Right cardiac atrium (tissue), 5 donors: ENCODE measurements around the gene LARP6. TPM values are rescaled to one million over a fixed set of nuclear protein-coding genes. Genes with fewer than 3 reads are reported as not detected.

Experiments
- ATAC-seq, 2 donors: fragments of 200-7000 bp; cut with Tn5 transposase; one replicate each; pipeline versions ENCODE4 v1.8.0 to v1.9.1; 2020; ENCODE audit warnings: moderate library complexity in 2 of 2, mild to moderate bottlenecking in 1 of 2
- DNase-seq, 3 donors: peaks; one replicate each; pipeline ENCODE4 v3.0.0-alpha.2; 2020
- H3K27ac ChIP-seq: one replicate; pipeline ENCODE4 v1.5.1; 2013; ENCODE audit warnings: mild to moderate bottlenecking, low read length, control low read depth, moderate library complexity
- H3K27me3 ChIP-seq: one replicate; pipeline ENCODE4 v1.6.1; 2013; ENCODE audit not compliant: control insufficient read depth, insufficient read depth
- H3K4me1 ChIP-seq: one replicate; pipeline ENCODE4 v1.6.1; 2013; ENCODE audit warnings: low read length; ENCODE audit not compliant: control insufficient read depth, insufficient read depth
- H3K4me3 ChIP-seq: one replicate; pipeline ENCODE4 v1.5.1; 2013; ENCODE audit warnings: low read length, control low read depth
- H3K9me3 ChIP-seq: one replicate; pipeline ENCODE4 v1.6.1; 2013; ENCODE audit warnings: low read length; ENCODE audit not compliant: control insufficient read depth
- WGBS: extraction: QIAGEN DNeasy Blood & Tissue Kit; methylation state at CpG from one replicate; pipeline ENCODE4 v1.1.7; 2013; 5-methylcytosine and 5-hydroxymethylcytosine counted together
- intact Hi-C, 4 donors: fragments of 100-400 bp; cut with DNase I; formaldehyde crosslinking; loops; one replicate each; pipeline versions ENCODE4 v1.11.0 to v1.14.0; 2022 to 2023
- polyA plus RNA-seq: library from polyadenylated mRNA; stranded (reverse); fragments of 200-250 nt; gene quantifications from one replicate; pipeline ENCODE4 v1.2.3, GENCODE V29; 2013
- total RNA-seq, 4 donors: library from RNA; stranded (reverse); fragmentation: NEBNext Ultra II Directional; extraction: Animal tissue kit (Norgen Biotek cat#: 25700); gene quantifications; one replicate each; pipeline ENCODE4 v1.2.1, GENCODE V29; 2021
- donor health status: healthy with polysubstance abuse.
- donor health status: DM: no; HTN: yes; CAD: no.
- donor health status: DM: no; HTN: no; CAD: no.
- donor health status: DM: no; HTN: yes; CAD: no; lungs with severe emphysema.
- donor health status: DM: yes; HTN: yes; CAD: no.

The LARP6 gene
- total and polyA plus RNA-seq, 5 donors = 32.3 to 44.0 (median 35.6) TPM

DNA sequence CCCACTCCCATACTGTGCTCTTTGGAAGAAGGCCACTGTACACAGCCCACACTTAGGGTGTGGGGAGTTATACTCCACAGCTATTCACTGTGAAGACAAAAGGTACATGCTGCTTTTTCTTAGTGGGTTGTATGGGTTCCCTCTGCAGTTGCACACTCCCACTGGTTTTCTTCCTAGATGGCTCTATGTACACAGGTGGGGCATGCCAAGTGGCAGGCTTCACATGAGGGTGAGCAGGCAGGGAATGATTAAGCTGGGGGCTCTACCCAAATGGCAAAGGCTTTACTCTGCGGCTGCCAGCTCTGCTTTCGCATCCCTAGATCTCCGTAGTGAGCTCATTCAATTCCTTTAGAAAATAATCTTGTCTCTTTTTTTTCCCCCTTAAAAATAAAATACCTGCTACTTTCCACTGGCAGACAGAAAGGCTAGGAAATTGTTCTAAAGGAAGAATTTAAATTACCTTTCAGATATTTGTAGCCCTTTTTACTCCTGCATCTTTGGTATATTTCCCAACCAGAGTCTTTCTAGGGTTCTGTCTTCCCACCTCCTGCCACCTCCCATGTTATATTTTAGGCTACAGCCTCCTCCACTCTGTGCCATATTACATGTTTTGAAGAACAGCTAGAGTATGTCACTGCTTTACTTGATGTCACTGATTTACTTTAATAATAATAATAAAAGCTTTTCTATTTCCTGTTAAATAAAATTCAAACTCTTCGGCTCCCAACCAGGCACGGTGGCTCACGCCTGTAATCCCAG, 8.2 kb downstream of the LARP6 start:
- ATAC-seq = no peak
- DNase-seq = no peak
- H3K4me1 ChIP-seq = peaks cover 2% of the 10 kb centered on the region
- H3K4me3 ChIP-seq = no peak overlapping the region
- no peak overlapping the region for H3K27ac ChIP-seq
- H3K27me3 ChIP-seq = no peaks in the 10 kb centered on the region
- 94% methylated on average over 6 of the region's 6 CpGs for WGBS
- no peaks in the 10 kb centered on the region for H3K9me3 ChIP-seq
- intact Hi-C loops = no loop called here

DNA sequence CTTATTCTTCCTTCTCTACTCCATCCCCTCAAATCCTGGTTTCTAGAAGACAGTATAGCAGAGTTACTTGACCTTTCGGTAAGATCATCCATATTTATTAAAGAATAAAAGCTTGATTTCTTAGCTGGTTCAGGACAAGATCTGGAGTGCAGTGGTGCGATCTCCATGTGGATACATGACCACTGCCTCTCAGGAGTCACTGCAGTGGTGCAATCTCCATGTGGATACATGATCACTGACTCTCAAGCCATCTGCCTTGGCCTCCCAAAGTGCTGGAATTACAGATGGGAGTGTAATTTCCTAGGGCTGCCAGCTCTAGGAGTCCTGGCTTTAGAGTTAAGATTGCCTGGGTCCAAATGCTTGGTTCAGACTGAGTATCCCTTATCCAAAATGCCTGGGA, 16.5 kb downstream of the LARP6 start:
- ATAC-seq = no peak

DNA sequence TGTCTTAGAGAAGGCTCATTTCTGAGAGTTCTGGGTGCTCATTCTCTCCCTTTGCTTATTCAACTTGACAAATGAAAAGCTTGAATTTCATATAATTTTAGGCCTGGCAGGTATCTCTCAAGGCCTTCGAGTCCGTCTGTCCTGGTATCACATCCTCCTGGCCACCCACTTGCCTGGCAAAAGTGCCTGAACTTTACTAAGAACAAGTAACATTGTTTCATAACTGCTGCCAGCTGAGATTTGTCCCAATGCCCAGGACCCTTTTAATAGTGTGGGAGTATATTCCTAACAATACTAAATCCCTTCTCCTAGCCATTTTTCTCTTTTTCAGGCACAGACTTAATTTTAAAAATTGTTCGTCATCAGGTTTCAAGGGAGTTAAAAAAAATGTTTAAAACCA, 18.1 kb downstream of the LARP6 start:
- peak overlapping the region; percentile 86 for H3K27ac ChIP-seq
- no peak overlapping the region for H3K4me3 ChIP-seq
- ATAC-seq (peak; percentile 13 to 33), DNase-seq (peak in 1 of 3 donors; percentile 81)
- H3K27me3 ChIP-seq = no peaks in the 10 kb centered on the region
- peaks cover 8% of the 10 kb centered on the region for H3K4me1 ChIP-seq
- 63% methylated on average over 3 of the region's 3 CpGs for WGBS
- no peaks in the 10 kb centered on the region for H3K9me3 ChIP-seq
- intact Hi-C loops = no loop called here

More for the DNA sequence above, 16.5 kb downstream of the LARP6 start:
- H3K27me3 ChIP-seq = no peaks in the 10 kb centered on the region
- intact Hi-C loops = no loop called here
- H3K27ac ChIP-seq = no peak overlapping the region
- DNase-seq = no peak
- H3K4me1 ChIP-seq = peaks cover 8% of the 10 kb centered on the region
- H3K9me3 ChIP-seq = no peaks in the 10 kb centered on the region
- WGBS = 98% methylated on average over 2 of the region's 2 CpGs
- H3K4me3 ChIP-seq = no peak overlapping the region

DNA sequence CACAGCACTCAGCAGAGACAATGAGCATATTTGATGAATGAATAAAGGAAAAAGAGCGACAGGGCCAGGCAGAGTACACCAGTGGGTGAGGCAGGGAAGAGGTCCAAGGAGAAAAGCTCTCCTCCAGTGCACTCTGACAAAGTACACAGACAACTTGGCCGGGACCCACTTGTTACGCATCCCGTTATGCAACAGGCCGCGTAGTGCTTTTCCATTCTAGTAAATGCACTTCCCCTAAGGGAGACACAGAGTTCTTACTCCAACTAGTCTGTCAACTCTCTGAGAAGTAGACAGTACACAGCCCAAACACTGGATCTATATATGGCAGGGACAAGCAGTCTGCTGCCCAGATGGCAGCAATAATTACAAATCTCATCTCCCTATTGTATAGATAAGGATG, 18.5 kb downstream of the LARP6 start:
- H3K27ac ChIP-seq = peak overlapping the region; percentile 86
- intact Hi-C loops = no loop called here
- no peak overlapping the region for H3K4me3 ChIP-seq
- H3K27me3 ChIP-seq = no peaks in the 10 kb centered on the region
- ATAC-seq = peak; percentile 89 to 93
- DNase-seq = peak; percentile 89 to 97 (median 90)
- no peaks in the 10 kb centered on the region for H3K9me3 ChIP-seq
- peaks cover 8% of the 10 kb centered on the region for H3K4me1 ChIP-seq
- 69% methylated on average over 6 of the region's 6 CpGs for WGBS

DNA sequence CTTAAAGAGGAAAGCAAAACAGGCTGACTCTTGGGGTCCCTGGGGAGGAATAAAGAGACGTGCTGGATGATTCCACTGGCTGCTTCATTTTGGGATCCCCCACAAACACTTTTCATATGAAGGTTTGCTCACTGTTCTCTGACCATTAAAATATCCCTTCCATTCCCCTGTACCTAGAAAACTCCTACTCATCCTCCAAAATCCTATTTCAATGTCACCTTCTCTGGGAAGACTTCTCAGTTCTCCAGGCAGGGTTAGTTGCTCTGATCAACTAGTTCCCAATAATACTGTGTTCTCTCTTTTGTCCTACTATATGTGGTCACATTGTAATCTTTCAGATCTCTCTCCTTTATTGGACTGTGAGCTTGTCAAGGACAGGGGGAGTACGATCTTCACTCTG, 19.0 kb downstream of the LARP6 start:
- DNase-seq (no peak), ATAC-seq (no peak)
- 75% methylated on average over 2 of the region's 2 CpGs for WGBS
- Histone ChIP-seq H3K4me1 (peaks cover 8% of the 10 kb centered on the region), H3K4me3 (no peak overlapping the region), H3K27ac (no peak overlapping the region), H3K27me3 (no peaks in the 10 kb centered on the region), H3K9me3 (no peaks in the 10 kb centered on the region)
- intact Hi-C loops = no loop called here

DNA sequence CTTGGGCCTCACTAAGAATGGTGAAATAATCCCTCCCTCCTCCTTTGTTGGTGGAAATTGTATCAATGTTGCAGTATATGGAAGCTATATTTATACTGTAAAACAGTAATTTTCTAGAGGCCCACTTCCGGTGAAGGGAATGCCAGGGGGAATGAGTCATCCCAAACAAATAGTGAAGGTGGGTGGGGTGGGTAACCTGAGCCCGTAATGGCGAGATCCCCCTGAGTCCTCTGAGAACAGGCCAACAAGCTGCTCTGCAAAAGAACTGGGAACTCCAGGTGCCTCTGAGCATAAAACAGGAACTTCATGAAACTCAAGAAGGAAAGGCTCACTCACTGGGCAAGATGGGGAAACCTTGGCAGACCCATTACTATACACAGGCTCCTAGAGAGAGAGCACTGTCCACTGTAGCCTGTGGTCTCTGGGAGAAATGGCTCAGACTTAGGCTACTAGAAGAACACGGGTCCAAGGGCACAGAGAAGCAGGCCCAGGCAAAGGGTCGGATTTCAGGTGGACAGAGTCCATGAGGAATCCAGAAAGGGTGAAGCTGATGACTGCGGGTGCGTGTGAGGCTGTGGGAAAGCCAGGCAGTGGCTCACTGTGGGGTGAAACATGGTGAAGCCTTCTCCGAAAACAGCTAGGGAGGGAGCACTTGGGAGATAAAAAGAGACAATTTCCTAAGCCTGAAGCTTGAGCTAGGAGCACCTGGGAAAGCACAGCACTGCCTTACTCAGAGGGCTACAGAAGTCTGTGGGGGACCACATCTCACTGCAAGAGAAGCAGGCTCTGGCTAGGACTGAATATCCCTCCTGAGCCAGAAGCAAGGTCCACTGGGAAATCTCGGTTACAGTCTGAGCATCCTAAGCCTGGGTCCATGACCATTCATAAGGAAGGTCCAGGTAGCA, 19.8 kb downstream of the LARP6 start:
- 69% methylated on average over 9 of the region's 9 CpGs for WGBS
- Histone ChIP-seq H3K4me3 (no peak overlapping the region), H3K9me3 (no peaks in the 10 kb centered on the region), H3K27ac (peak overlapping the region; percentile 9), H3K4me1 (peaks cover 8% of the 10 kb centered on the region), H3K27me3 (no peaks in the 10 kb centered on the region)
- no peak for ATAC-seq
- no peak for DNase-seq
- intact Hi-C loops = no loop called here

DNA sequence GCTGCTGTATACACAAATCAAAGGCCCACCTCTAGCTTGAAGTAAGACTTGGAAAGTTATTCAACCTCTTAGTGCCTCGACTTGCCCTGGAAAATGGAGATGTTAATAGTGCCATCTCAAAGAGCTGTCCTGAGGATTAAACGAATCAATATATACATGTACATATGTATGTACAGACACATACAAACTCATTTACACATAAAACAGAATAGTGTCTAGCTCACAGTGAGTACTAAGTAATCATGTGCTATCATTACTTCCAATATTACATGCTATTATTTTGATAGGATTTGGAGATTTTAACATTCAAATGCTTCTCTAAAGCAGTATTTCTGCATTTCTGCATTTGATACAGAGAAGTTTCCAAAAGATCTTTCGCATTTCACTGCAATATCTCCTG, 20.5 kb downstream of the LARP6 start:
- Histone ChIP-seq H3K4me3 (no peak overlapping the region), H3K9me3 (no peaks in the 10 kb centered on the region), H3K4me1 (peaks cover 8% of the 10 kb centered on the region), H3K27ac (no peak overlapping the region), H3K27me3 (no peaks in the 10 kb centered on the region)
- intact Hi-C loops = no loop called here
- DNase-seq (no peak), ATAC-seq (no peak)
- 91% methylated on average over 3 of the region's 3 CpGs for WGBS

DNA sequence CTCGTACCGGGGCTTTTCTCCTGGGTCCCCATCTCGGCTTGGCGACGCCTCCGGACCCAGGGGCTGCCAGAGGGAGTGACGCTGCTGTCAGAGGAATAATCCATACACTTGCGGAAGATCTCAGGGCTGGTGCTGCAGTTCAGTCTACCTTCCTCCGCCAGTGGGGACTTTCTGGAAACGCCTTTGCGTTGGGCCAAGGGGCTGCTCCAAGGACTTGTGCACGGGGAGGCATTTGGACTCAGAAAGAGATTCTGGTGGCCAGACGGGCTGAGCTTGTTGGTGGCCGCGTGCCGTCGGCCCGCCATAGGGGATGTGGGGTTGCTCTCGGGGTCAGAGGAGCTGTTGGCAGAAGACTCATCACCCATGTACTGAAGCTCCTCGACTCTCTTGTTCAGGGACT, 21.8 kb downstream of the LARP6 start:
- no peak overlapping the region for H3K27ac ChIP-seq
- peaks cover 8% of the 10 kb centered on the region for H3K4me1 ChIP-seq
- no peaks in the 10 kb centered on the region for H3K27me3 ChIP-seq
- intact Hi-C loops = no loop called here
- no peaks in the 10 kb centered on the region for H3K9me3 ChIP-seq
- WGBS = 97% methylated on average over 20 of the region's 20 CpGs
- DNase-seq (no peak), ATAC-seq (no peak)
- H3K4me3 ChIP-seq = no peak overlapping the region

DNA sequence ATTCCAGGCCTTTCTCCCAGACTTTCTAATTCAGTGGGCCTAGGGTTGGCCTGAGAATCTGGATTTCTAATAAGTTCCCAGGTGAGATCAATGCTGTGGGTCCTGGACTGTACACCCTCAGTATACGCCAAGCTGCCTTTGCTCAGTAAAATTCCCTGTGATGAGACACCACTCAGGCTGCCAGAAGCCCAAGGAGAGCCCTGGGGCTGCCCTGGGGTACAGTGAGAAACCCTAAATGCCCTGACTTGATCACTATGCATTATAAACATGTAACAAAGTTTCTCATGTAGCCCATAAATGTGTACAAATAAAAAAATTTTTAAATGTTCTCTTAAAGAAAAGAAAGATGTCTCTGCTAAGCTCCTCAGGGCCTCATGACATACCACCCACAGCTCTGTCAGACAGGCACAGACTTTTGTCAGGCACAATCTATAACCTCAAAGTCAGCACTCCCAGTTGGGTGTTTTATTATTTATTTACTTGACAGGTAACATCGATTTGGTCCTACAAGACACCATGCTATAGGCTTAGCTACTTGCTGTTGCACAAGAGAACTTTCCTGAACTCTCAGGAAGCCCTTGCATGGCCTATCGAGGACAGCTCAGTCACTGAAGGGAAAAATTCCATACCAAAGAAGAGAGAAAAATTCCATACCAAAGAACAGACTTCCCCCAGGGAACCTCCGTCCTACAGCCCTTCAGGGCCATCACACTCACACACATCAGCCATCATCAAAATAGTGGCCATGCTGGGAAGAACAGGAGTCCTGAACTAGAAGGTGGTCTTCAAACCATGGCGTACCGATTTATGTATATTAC, 22.7 kb downstream of the LARP6 start:
- Histone ChIP-seq H3K27me3 (no peaks in the 10 kb centered on the region), H3K4me3 (no peak overlapping the region), H3K27ac (no peak overlapping the region), H3K9me3 (no peaks in the 10 kb centered on the region), H3K4me1 (peaks cover 6% of the 10 kb centered on the region)
- 95% methylated on average over 6 of the region's 6 CpGs for WGBS
- ATAC-seq = no peak
- DNase-seq = no peak
- intact Hi-C loops = no loop called here

DNA sequence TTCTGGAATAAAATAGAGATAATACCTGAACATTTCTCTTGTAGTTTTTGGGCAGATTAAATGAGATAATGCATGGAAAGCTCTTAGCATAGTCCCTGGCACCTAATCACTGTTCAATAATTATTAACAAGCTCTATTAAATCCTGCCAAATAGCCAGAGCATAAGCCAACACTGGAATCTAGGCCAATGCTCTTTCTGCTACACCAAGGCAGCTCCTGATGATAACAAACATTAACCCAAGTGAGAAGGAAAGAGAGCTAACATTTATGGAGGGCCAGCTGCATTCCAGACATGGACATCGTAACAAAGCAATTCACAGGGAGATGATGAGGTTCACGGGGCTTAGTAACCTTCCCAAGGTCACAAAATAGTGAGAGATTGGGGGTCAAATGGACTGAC, 23.3 kb downstream of the LARP6 start:
- Histone ChIP-seq H3K9me3 (no peaks in the 10 kb centered on the region), H3K4me1 (peaks cover 5% of the 10 kb centered on the region), H3K27ac (no peak overlapping the region), H3K4me3 (no peak overlapping the region), H3K27me3 (no peaks in the 10 kb centered on the region)
- WGBS = 38% methylated on average over 2 of the region's 2 CpGs
- no peak for ATAC-seq
- no peak for DNase-seq
- intact Hi-C loops = no loop called here
